Loucy (cell line): Measurements from ENCODE around the gene KREMEN1.

Source experiments
- H2AFZ ChIP-seq: fragments of 200-600 bp; sonication (generic); 2 replicates; pipeline ENCODE4 v1.6.0; 2016; ENCODE audit warnings: antibody characterized with exemption, mild to moderate bottlenecking, low read length, moderate library complexity
- H3F3A ChIP-seq: fragments of 200-600 bp; 2 replicates; pipeline ENCODE4 v1.6.0; 2016; ENCODE audit warnings: antibody characterized with exemption, low read depth, mild to moderate bottlenecking
- H3K27me3 ChIP-seq: fragments of 200-600 bp; sonication (generic); 2 replicates; pipeline ENCODE4 v1.6.1; 2014; ENCODE audit warnings: low read length, mild to moderate bottlenecking; ENCODE audit not compliant: insufficient read depth, poor library complexity, severe bottlenecking
- H3K36me3 ChIP-seq: fragments of 200-600 bp; sonication (generic); 2 replicates; pipeline ENCODE4 v1.6.1; 2016; ENCODE audit warnings: low read length; ENCODE audit not compliant: insufficient read depth
- H3K4me1 ChIP-seq: fragments of 200-600 bp; sonication (generic); 2 replicates; pipeline ENCODE4 v1.5.1; 2014; ENCODE audit warnings: low read length, mild to moderate bottlenecking; ENCODE audit not compliant: insufficient read depth, poor library complexity, severe bottlenecking
- H3K4me2 ChIP-seq: fragments of 200-600 bp; sonication (generic); 2 replicates; pipeline ENCODE4 v1.6.0; 2014; ENCODE audit warnings: antibody characterized with exemption, low read length, low read depth, mild to moderate bottlenecking; ENCODE audit not compliant: poor library complexity, severe bottlenecking
- H3K4me3 ChIP-seq: fragments of 200-600 bp; sonication (generic); 2 replicates; pipeline ENCODE4 v1.5.1; 2014; ENCODE audit warnings: low read length, mild to moderate bottlenecking, mixed read lengths; ENCODE audit not compliant: poor library complexity, severe bottlenecking
- H3K79me2 ChIP-seq: fragments of 200-600 bp; sonication (generic); 2 replicates; pipeline ENCODE4 v1.6.1; 2014; ENCODE audit warnings: low read length; ENCODE audit not compliant: insufficient read depth
- H3K9ac ChIP-seq: fragments of 200-600 bp; sonication (generic); 2 replicates; pipeline ENCODE4 v1.6.0; 2014; ENCODE audit warnings: mild to moderate bottlenecking, low read depth, low read length, moderate library complexity; ENCODE audit not compliant: poor library complexity, severe bottlenecking
- H3K9me2 ChIP-seq: fragments of 200-600 bp; sonication (generic); replicated peaks from 2 replicates; pipeline ENCODE4 v1.6.1; 2016; ENCODE audit warnings: low read depth, low read length, mixed read lengths
- H3K9me3 ChIP-seq: fragments of 200-600 bp; sonication (generic); 2 replicates; pipeline ENCODE4 v1.6.1; 2014; ENCODE audit warnings: mild to moderate bottlenecking, antibody characterized with exemption, low read length, low read depth; ENCODE audit not compliant: insufficient read depth
- H4K20me1 ChIP-seq: fragments of 200-600 bp; sonication (generic); 2 replicates; pipeline ENCODE4 v1.6.0; 2014; ENCODE audit warnings: antibody characterized with exemption, low read length, mild to moderate bottlenecking; ENCODE audit not compliant: insufficient read depth, poor library complexity, severe bottlenecking
- CTCF ChIP-seq: fragments of 200-600 bp; sonication (generic); conservative IDR thresholded peaks from 2 replicates; pipeline ENCODE4 v1.5.1; 2014; ENCODE audit warnings: mild to moderate bottlenecking, antibody characterized with exemption, low read length
- EZH2phosphoT487 ChIP-seq: fragments of 200-600 bp; IDR thresholded peaks from 2 replicates; pipeline ENCODE4 v1.6.1; 2018; ENCODE audit warnings: antibody characterized with exemption, mild to moderate bottlenecking, moderate library complexity, borderline replicate concordance

KREMEN1 gene

GRCh38 chr22:29028468-29028867 lies 44.4 kb upstream of the KREMEN1 start:
- no peak for TF ChIP-seq CTCF
- TF ChIP-seq EZH2phosphoT487: no peak
- H3K9me2 ChIP-seq: no peaks in the 10 kb centered on the region
- no peaks in the 10 kb centered on the region for H3K9me3 ChIP-seq
- H3F3A ChIP-seq: no peaks in the 10 kb centered on the region
- no peak overlapping the region for H3K4me3 ChIP-seq
- no peak overlapping the region for H3K9ac ChIP-seq
- no peaks in the 10 kb centered on the region for H3K27me3 ChIP-seq
- H4K20me1 ChIP-seq: no peaks in the 10 kb centered on the region
- H3K79me2 ChIP-seq: no peaks in the 10 kb centered on the region
- H3K36me3 ChIP-seq: no peaks in the 10 kb centered on the region
- no peak overlapping the region for H2AFZ ChIP-seq
- H3K4me1 ChIP-seq: peaks cover 34% of the 10 kb centered on the region
- H3K4me2 ChIP-seq: no peak overlapping the region

- Histone ChIP-seq H3K9ac (no peak overlapping the region), H3K4me3 (peak overlapping the region; percentile 74), H2AFZ (no peak overlapping the region), H3K27me3 (no peaks in the 10 kb centered on the region), H3K4me1 (peaks cover 25% of the 10 kb centered on the region), H3K4me2 (peak overlapping the region; percentile 59), H3K9me3 (no peaks in the 10 kb centered on the region), H3K9me2 (no peaks in the 10 kb centered on the region), H3K79me2 (no peaks in the 10 kb centered on the region), H3F3A (no peaks in the 10 kb centered on the region), H3K36me3 (no peaks in the 10 kb centered on the region), H4K20me1 (no peaks in the 10 kb centered on the region)
- TF ChIP-seq EZH2phosphoT487 (no peak), CTCF (no peak)
These were observed 43.4 kb upstream of the KREMEN1 start for GRCh38 chr22:29029202-29030000.

GRCh38 chr22:29030016-29030617 lies 42.7 kb upstream of the KREMEN1 start:
- Histone ChIP-seq H3F3A (no peaks in the 10 kb centered on the region), H3K4me3 (peak overlapping the region; percentile 74), H3K79me2 (peaks cover 3% of the 10 kb centered on the region; the same call in 1 of the 2 replicates), H3K9me2 (no peaks in the 10 kb centered on the region), H3K9me3 (no peaks in the 10 kb centered on the region), H4K20me1 (no peaks in the 10 kb centered on the region), H3K4me2 (peak overlapping the region; percentile 59), H2AFZ (peak overlapping the region; percentile 62), H3K4me1 (peaks cover 25% of the 10 kb centered on the region), H3K36me3 (no peaks in the 10 kb centered on the region), H3K27me3 (no peaks in the 10 kb centered on the region), H3K9ac (peak overlapping the region; percentile 64)
- TF ChIP-seq CTCF: peak; percentile 23; the same call in 1 of the 2 replicates
- no peak for TF ChIP-seq EZH2phosphoT487
